Esophagus muscularis mucosa (tissue), 3 donors: Measurements from ENCODE around the gene ARPIN.

Experiments
- POLR2A ChIP-seq: fragments of 450-650 bp; IDR thresholded peaks from one replicate; pipeline ENCODE4 v1.6.1; 2017; ENCODE audit warnings: antibody characterized with exemption, moderate library complexity, mild to moderate bottlenecking, low read depth
- TF ChIP-seq, protein P1 (sequence below), 3 experiments: fragments of 200-600 bp in 2 of 3; fragments of 450-650 bp in 1 of 3; sonication (generic) in 2 of 3; IDR thresholded peaks; one replicate each; pipeline ENCODE4 v1.5.1; 2017 to 2019; ENCODE audit warnings: antibody characterized with exemption in 3 of 3, mild to moderate bottlenecking in 2 of 3, moderate library complexity in 1 of 3

DNA sequence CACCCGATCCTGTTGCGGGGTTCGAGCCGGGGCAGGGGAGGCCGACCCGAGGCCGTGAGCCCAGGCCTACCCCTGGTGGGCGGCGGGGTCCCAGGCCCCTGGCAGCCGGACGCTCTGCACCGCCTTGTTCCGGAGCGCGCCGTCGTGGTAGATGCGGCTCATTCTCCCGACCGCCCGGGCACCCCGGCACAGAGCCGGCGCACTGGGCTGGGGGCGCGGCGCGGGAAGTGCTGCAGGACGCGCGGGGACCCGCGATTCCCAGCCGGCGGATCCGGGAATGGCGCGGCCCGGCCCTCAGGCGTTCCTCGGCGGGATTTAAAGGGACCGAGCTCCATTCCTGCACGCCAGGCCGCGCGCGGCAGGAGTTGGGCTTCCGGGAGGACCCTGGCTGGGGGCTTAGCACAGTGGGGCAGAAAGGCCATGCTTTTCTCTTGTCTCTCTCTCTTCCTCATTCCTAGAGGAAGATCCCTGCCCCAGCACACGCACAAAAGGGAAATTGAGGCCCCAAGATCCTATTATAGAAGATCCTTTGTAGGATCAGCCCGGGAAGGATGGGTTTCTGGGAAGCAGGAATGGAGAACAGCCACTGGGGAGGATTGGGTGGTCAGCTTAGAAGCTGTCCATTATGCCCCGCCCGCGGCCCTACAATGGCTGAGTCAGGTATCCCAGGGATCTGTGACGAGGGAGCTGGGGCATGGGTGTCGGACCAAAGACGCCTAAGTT lies at the start of gene ARPIN:
- no peak for TF ChIP-seq POLR2A
- TF ChIP-seq, protein P1, sequence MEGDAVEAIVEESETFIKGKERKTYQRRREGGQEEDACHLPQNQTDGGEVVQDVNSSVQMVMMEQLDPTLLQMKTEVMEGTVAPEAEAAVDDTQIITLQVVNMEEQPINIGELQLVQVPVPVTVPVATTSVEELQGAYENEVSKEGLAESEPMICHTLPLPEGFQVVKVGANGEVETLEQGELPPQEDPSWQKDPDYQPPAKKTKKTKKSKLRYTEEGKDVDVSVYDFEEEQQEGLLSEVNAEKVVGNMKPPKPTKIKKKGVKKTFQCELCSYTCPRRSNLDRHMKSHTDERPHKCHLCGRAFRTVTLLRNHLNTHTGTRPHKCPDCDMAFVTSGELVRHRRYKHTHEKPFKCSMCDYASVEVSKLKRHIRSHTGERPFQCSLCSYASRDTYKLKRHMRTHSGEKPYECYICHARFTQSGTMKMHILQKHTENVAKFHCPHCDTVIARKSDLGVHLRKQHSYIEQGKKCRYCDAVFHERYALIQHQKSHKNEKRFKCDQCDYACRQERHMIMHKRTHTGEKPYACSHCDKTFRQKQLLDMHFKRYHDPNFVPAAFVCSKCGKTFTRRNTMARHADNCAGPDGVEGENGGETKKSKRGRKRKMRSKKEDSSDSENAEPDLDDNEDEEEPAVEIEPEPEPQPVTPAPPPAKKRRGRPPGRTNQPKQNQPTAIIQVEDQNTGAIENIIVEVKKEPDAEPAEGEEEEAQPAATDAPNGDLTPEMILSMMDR (IDR thresholded peaks at IDR 0.05): peak in 1 of 3 experiments; percentile 8
